ENCODE data around the gene CBFA2T3.

Gene CBFA2T3

DNA sequence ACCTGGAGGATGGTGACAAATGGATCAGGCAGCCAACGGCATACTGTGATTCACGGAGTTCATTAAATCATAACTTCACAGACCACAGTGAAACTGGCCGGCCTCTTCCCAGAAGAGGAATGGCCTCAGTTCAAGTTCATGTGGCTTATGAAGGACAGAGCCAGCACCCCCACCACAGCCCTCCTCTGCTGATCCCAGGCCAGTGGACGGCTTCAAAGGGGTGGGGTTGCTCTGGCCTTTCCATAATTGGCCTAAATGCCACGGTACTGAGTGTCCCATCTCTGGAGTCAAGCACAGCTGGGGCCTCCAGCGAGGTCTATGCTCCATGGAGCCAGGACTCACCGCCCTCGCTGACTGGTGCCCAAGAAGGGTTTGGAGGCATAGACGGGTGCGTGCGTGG is 141.6 kb downstream of the CBFA2T3 start:
- Histone ChIP-seq H3K27me3 (ENCODE audit: insufficient read depth, poor library complexity, severe bottlenecking) (no peaks in the 10 kb centered on the region), H3K4me3 (replicated peaks; ENCODE audit: insufficient read depth, low read length) (no peak overlapping the region), H3K27ac (replicated peaks) (no peak overlapping the region)
- no peak for DNase-seq (ENCODE audit: low read depth in 1 of 2, low spot score in 1 of 2)
- TF ChIP-seq POLR2AphosphoS5 (IDR thresholded peaks at IDR 0.05; ENCODE audit: low read depth), result no peak
- no peak for TF ChIP-seq GABPA (IDR thresholded peaks at IDR 0.05; ENCODE audit: low read depth)
- TF ChIP-seq CTCF (IDR thresholded peaks at IDR 0.05; ENCODE audit: insufficient read depth, low read length), result no peak
- no peak for TF ChIP-seq SPI1 (IDR thresholded peaks at IDR 0.05; ENCODE audit: borderline replicate concordance, low read depth)
- no peak for TF ChIP-seq REST (IDR thresholded peaks at IDR 0.05; ENCODE audit: insufficient replicate concordance, low read depth)

GRCh38 chr16:88834670-88835069 is 142.3 kb downstream of the CBFA2T3 start:
- no peak for TF ChIP-seq GABPA (IDR thresholded peaks at IDR 0.05; ENCODE audit: low read depth)
- TF ChIP-seq POLR2AphosphoS5 (IDR thresholded peaks at IDR 0.05; ENCODE audit: low read depth), result no peak
- no peak for TF ChIP-seq SPI1 (IDR thresholded peaks at IDR 0.05; ENCODE audit: borderline replicate concordance, low read depth)
- TF ChIP-seq REST (IDR thresholded peaks at IDR 0.05; ENCODE audit: insufficient replicate concordance, low read depth), result no peak
- TF ChIP-seq CTCF (IDR thresholded peaks at IDR 0.05; ENCODE audit: insufficient read depth, low read length), result no peak
- Histone ChIP-seq H3K27me3 (ENCODE audit: insufficient read depth, poor library complexity, severe bottlenecking) (no peaks in the 10 kb centered on the region), H3K4me3 (replicated peaks; ENCODE audit: insufficient read depth, low read length) (no peak overlapping the region), H3K27ac (replicated peaks) (no peak overlapping the region)
- DNase-seq (ENCODE audit: low read depth in 1 of 2, low spot score in 1 of 2), result no peak

GRCh38 chr16:88833086-88833485 is 143.9 kb downstream of the CBFA2T3 start:
- H3K4me3 ChIP-seq (replicated peaks; ENCODE audit: insufficient read depth, low read length), result no peak overlapping the region
- TF ChIP-seq SPI1 (IDR thresholded peaks at IDR 0.05; ENCODE audit: borderline replicate concordance, low read depth) (no peak), CTCF (IDR thresholded peaks at IDR 0.05; ENCODE audit: insufficient read depth, low read length) (no peak), GABPA (IDR thresholded peaks at IDR 0.05; ENCODE audit: low read depth) (no peak), REST (IDR thresholded peaks at IDR 0.05; ENCODE audit: insufficient replicate concordance, low read depth) (no peak), POLR2AphosphoS5 (IDR thresholded peaks at IDR 0.05; ENCODE audit: low read depth) (no peak)
- H3K27ac ChIP-seq (replicated peaks), result no peak overlapping the region
- H3K27me3 ChIP-seq (ENCODE audit: insufficient read depth, poor library complexity, severe bottlenecking), result no peaks in the 10 kb centered on the region
- DNase-seq (ENCODE audit: low read depth in 1 of 2, low spot score in 1 of 2), result no peak

Data from HL-60 (cell line).